Measurements from ENCODE around the gene BAIAP3. TPM values are rescaled to one million over a fixed set of nuclear protein-coding genes. Genes with fewer than 3 reads are reported as not detected.

The BAIAP3 gene, protein sequence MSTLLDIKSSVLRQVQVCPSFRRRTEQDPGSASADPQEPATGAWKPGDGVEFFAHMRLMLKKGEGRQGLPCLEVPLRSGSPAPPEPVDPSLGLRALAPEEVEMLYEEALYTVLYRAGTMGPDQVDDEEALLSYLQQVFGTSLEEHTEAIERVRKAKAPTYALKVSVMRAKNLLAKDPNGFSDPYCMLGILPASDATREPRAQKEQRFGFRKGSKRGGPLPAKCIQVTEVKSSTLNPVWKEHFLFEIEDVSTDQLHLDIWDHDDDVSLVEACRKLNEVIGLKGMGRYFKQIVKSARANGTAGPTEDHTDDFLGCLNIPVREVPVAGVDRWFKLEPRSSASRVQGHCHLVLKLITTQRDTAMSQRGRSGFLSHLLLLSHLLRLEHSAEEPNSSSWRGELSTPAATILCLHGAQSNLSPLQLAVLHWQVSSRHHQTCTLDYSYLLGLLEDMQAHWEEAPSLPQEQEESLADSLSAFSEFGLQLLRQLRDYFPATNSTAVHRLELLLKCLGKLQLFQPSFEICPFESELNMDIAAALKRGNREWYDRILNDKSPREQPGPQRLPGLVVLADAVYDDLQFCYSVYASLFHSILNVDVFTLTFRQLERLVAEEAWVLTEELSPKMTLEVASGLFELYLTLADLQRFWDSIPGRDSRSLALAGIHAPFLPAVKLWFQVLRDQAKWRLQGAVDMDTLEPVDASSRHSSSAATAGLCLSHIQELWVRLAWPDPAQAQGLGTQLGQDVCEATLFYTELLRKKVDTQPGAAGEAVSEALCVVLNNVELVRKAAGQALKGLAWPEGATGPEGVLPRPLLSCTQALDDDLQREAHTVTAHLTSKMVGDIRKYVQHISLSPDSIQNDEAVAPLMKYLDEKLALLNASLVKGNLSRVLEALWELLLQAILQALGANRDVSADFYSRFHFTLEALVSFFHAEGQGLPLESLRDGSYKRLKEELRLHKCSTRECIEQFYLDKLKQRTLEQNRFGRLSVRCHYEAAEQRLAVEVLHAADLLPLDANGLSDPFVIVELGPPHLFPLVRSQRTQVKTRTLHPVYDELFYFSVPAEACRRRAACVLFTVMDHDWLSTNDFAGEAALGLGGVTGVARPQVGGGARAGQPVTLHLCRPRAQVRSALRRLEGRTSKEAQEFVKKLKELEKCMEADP
- 10 to 100 TPM; 15.9 to 46.6 TPM for total RNA-seq
- 1 to 10 TPM; 4.5 to 7.9 TPM for polyA plus RNA-seq
- long read RNA-seq, donor 1 = 0 reads
- long read RNA-seq, donor 2 = 0 reads
- long read RNA-seq, donor 3 = 0 reads
- long read RNA-seq, donor 4, partial matches to known transcripts = 29 of 29 reads
- long read RNA-seq, donor 4, other reads (novel, unspliced or antisense) = 0 of 29 reads
- long read RNA-seq, donor 5, partial matches to known transcripts = 67 of 68 reads
- long read RNA-seq, donor 5, other reads (novel, unspliced or antisense) = 0 of 68 reads

DNA sequence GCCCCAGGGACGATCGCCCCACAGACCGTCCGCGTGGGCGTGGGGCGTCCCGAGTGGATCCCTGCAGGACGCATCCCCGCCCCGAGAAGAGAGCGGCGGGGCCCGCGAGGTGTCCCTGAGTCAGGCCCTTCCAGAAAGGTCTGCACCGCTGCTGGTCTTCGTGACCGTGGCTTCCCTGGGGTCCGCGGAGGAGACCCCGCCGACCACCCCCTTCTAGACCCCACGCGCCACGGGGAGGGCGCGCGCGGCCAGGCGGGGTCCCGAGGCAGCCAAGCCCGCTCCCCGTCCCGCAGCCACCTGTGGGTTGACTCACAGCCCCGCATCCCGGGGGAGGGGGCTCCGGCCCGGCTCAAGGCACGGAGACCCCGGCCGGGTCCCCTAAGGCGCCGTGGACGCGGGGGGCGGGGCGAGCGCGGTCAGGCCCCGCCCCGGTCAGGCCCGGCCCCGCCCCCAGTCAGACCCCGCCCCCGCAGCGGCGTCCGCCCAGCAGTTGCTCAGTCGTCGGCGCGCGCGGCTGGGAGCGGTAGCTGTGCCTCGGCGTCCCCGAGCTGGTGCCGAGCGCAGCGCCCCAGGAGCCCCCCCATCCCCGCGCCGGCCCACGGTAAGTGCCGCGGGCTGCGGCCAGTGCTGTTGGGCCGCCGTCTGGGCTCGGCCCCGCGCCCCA lies at the start of gene BAIAP3:
BAIAP3 (plus strand) TSS at position 497 of the 664 bp plus-strand sequence. CDS start 4,905 bp downstream, outside the sequence.
- ATAC-seq (ENCODE audit: insufficient read depth, low FRiP score) (no peak), DNase-seq (no peak)
- no peak within 1 kb of the TSS for H3K9ac ChIP-seq (ENCODE audit: insufficient read depth in 1 of 2, low read length in 2 of 2)
- H3K4me1 ChIP-seq (ENCODE audit: control insufficient read depth in 5 of 5, insufficient read depth in 5 of 5, low read length in 5 of 5) = peaks cover 0 to 18% (median 14%) of the 10 kb centered on the region in 5 donors
- TF ChIP-seq, protein P1, sequence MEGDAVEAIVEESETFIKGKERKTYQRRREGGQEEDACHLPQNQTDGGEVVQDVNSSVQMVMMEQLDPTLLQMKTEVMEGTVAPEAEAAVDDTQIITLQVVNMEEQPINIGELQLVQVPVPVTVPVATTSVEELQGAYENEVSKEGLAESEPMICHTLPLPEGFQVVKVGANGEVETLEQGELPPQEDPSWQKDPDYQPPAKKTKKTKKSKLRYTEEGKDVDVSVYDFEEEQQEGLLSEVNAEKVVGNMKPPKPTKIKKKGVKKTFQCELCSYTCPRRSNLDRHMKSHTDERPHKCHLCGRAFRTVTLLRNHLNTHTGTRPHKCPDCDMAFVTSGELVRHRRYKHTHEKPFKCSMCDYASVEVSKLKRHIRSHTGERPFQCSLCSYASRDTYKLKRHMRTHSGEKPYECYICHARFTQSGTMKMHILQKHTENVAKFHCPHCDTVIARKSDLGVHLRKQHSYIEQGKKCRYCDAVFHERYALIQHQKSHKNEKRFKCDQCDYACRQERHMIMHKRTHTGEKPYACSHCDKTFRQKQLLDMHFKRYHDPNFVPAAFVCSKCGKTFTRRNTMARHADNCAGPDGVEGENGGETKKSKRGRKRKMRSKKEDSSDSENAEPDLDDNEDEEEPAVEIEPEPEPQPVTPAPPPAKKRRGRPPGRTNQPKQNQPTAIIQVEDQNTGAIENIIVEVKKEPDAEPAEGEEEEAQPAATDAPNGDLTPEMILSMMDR (IDR thresholded peaks at IDR 0.05; ENCODE audit: control extremely low read depth, extremely low read depth) = no peak
- H3K27ac ChIP-seq (ENCODE audit: low read depth in 1 of 2, low read length in 1 of 2) = peak within 1 kb of the TSS in 1 of 2 donors; percentile 21
- peak within 1 kb of the TSS; percentile 25 for H3K4me3 ChIP-seq
- H3K9me3 ChIP-seq (ENCODE audit: control insufficient read depth in 4 of 4, insufficient read depth in 3 of 4, low read length in 3 of 4) = peaks cover 0 to 3% (median 0%) of the 10 kb centered on the region in 4 donors
- no peaks in the 10 kb centered on the region for H3K36me3 ChIP-seq (ENCODE audit: control insufficient read depth in 4 of 4, insufficient read depth in 4 of 4, low read length in 4 of 4)
- 4 to 5% methylated on average over 40 to 83 of the region's 83 CpGs for WGBS, 2 donors
- H3K27me3 ChIP-seq (ENCODE audit: control insufficient read depth in 3 of 3, insufficient read depth in 3 of 3, low read length in 2 of 3) = peaks cover 0 to 41% (median 22%) of the 10 kb centered on the region in 3 donors

DNA sequence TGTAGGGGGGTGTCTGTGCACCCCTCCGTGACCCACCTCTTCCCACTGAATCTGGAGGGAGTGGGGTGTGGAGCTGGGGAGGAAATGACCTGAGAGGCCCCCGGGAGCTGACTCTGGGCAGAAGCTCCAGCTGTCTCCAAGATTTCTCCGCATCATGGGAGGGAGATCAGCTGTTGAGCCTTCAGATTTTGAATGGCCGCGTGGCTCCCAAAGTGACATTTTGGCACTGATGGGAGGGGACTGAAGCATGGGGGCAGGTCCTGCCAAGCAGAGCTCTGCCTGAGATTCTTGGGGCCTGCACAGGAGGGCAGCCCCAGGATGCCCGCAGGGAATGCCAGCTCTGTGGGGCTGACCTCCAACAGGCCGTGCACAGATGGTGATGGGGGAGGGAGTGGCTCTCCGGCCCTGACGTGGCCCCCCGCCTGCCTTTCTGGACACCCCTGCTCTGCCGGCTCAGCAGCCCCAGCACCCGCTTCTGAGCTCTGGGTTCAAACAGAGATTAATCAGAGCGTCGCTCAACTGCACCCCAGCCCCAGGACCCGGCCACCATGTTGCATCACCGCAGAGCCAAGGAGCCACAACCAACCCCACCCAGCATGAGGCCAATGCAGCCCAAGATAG lies 49.3 kb upstream of the BAIAP3 start:
- H3K27me3 ChIP-seq (ENCODE audit: control insufficient read depth in 3 of 3, insufficient read depth in 3 of 3, low read length in 2 of 3) = peaks cover 5 to 17% (median 9%) of the 10 kb centered on the region in 3 donors
- no peak for ATAC-seq (ENCODE audit: insufficient read depth, low FRiP score)
- TF ChIP-seq, protein P1 (IDR thresholded peaks at IDR 0.05; ENCODE audit: control extremely low read depth, extremely low read depth) = no peak

More for the DNA sequence above, 49.3 kb upstream of the BAIAP3 start:
- H3K36me3 ChIP-seq (ENCODE audit: control insufficient read depth in 4 of 4, insufficient read depth in 4 of 4, low read length in 4 of 4) = no peaks in the 10 kb centered on the region
- no peak overlapping the region for H3K9ac ChIP-seq (ENCODE audit: insufficient read depth in 1 of 2, low read length in 2 of 2)
- no peak overlapping the region for H3K27ac ChIP-seq (ENCODE audit: low read depth in 1 of 2, low read length in 1 of 2)
- H3K4me1 ChIP-seq (ENCODE audit: control insufficient read depth in 5 of 5, insufficient read depth in 5 of 5, low read length in 5 of 5) = no peaks in the 10 kb centered on the region
- no peak overlapping the region for H3K4me3 ChIP-seq
- WGBS, 2 donors = 70 to 71% methylated on average over 10 to 16 of the region's 16 CpGs
- no peak for DNase-seq
- H3K9me3 ChIP-seq (ENCODE audit: control insufficient read depth in 4 of 4, insufficient read depth in 3 of 4, low read length in 3 of 4) = peaks cover 0 to 3% (median 0%) of the 10 kb centered on the region in 4 donors
